ENCODE measurements around the gene FAM72A. TPM values are rescaled to one million over a fixed set of nuclear protein-coding genes. Genes with fewer than 3 reads are reported as not detected.

FAM72A gene
- total RNA-seq, result 1.4 and 7.3 TPM in 2 replicates

DNA sequence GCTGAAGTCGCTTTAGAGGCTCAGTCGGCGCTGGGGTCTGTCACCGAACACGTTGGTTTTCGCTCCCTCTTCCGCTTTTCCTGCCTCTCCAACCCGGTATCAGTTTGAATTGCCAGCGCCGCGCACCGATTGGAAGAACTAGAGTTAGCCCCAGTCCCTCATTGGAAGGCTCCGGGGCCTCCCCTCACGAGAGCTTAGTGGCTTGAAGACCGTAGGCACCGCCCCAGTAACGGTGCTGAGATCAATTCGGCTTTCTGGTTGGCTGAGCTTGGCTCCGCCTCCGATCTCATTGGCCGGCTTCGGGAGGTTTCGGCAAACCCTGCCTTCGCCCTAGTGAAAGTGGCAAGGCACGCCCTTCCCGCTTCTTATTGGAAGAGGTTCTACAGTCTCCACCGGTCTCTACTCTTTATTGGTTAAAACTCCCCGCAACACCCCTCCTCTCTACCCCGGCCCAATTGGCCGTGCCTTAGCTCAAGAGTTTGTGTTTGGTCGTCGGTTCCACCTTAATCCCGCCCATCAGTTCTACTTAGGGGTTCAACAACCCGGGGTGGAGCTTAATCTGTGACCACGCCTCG lies at the start of gene FAM72A:
Gene FAM72A, minus strand, starts transcription at position 51 of the 575 bp plus-strand sequence. CDS start 814 bp downstream, outside the sequence.

GRCh38 chr1:206203364-206204158 lies 922 bp upstream of the FAM72A start, which contains the start of gene SRGAP2:
Gene SRGAP2 (plus strand): TSS chr1:206203541. CDS start chr1:206205971, 2,430 bp downstream.

Other genes starting within 250 kb of the FAM72A start
- gene RAB7B, start 199.4 kb downstream of the FAM72A start, total RNA-seq, result 3.1 and 3.7 TPM in 2 replicates
- gene CTSE, start 178.9 kb downstream of the FAM72A start, total RNA-seq, result not detected in 2 replicates
- not detected in 2 replicates for gene RHEX, start 149.7 kb downstream of the FAM72A start, total RNA-seq
- not detected in 2 replicates for gene AVPR1B, start 85.5 kb downstream of the FAM72A start, total RNA-seq
- 35.7 and 47.4 TPM in 2 replicates for gene SRGAP2, start 702 bp upstream of the FAM72A start, total RNA-seq